ENCODE results near the gene ZBTB16.

Gene ZBTB16

GRCh38 chr11:114121804-114122504 is 62.4 kb downstream of the ZBTB16 start:
- no peaks in the 10 kb centered on the region for H4K20me1 ChIP-seq (ENCODE audit: insufficient read depth, low read length)
- H3K27ac ChIP-seq (ENCODE audit: low read length): no peak overlapping the region
- no peaks in the 10 kb centered on the region for H3K9me2 ChIP-seq (replicated peaks; ENCODE audit: insufficient read depth, low read length)
- no peak overlapping the region for H2AFZ ChIP-seq (ENCODE audit: low read length)
- no peak overlapping the region for H3K4me3 ChIP-seq (ENCODE audit: low read length)
- H3K9ac ChIP-seq (ENCODE audit: low read length): no peak overlapping the region
- no peak for DNase-seq
- no peak overlapping the region for H3K4me2 ChIP-seq (ENCODE audit: low read depth, low read length)
- no peaks in the 10 kb centered on the region for H3F3A ChIP-seq (ENCODE audit: insufficient read depth, low read length)
- H3K4me1 ChIP-seq (ENCODE audit: low read length): no peaks in the 10 kb centered on the region
- no peaks in the 10 kb centered on the region for H3K27me3 ChIP-seq (replicated peaks; ENCODE audit: insufficient read depth, low read length)
- TF ChIP-seq CTCF (IDR thresholded peaks at IDR 0.05; ENCODE audit: low read length) (no peak), EZH2phosphoT487 (IDR thresholded peaks at IDR 0.05; ENCODE audit: low read length) (no peak), EZH2 (optimal IDR thresholded peaks at IDR 0.05; ENCODE audit: low read depth, low read length) (no peak)
- H3K79me2 ChIP-seq (ENCODE audit: low read length): no peaks in the 10 kb centered on the region
- H3K36me3 ChIP-seq (replicated peaks; ENCODE audit: insufficient read depth, low read length): no peaks in the 10 kb centered on the region
- H3K9me3 ChIP-seq (replicated peaks; ENCODE audit: insufficient read depth, low read length): no peaks in the 10 kb centered on the region

- Histone ChIP-seq H3K9ac (ENCODE audit: low read length) (no peak overlapping the region), H3K4me2 (ENCODE audit: low read depth, low read length) (no peak overlapping the region), H3K9me3 (replicated peaks; ENCODE audit: insufficient read depth, low read length) (no peaks in the 10 kb centered on the region), H3K36me3 (replicated peaks; ENCODE audit: insufficient read depth, low read length) (no peaks in the 10 kb centered on the region), H3K27ac (ENCODE audit: low read length) (no peak overlapping the region), H3K4me3 (ENCODE audit: low read length) (no peak overlapping the region), H3K79me2 (ENCODE audit: low read length) (no peaks in the 10 kb centered on the region), H3K4me1 (ENCODE audit: low read length) (no peaks in the 10 kb centered on the region), H2AFZ (ENCODE audit: low read length) (no peak overlapping the region), H3K9me2 (replicated peaks; ENCODE audit: insufficient read depth, low read length) (no peaks in the 10 kb centered on the region), H3K27me3 (replicated peaks; ENCODE audit: insufficient read depth, low read length) (no peaks in the 10 kb centered on the region), H3F3A (ENCODE audit: insufficient read depth, low read length) (no peaks in the 10 kb centered on the region), H4K20me1 (ENCODE audit: insufficient read depth, low read length) (no peaks in the 10 kb centered on the region)
- no peak for DNase-seq
- TF ChIP-seq EZH2 (optimal IDR thresholded peaks at IDR 0.05; ENCODE audit: low read depth, low read length) (no peak), CTCF (IDR thresholded peaks at IDR 0.05; ENCODE audit: low read length) (no peak), EZH2phosphoT487 (IDR thresholded peaks at IDR 0.05; ENCODE audit: low read length) (no peak)
Observed at GRCh38 chr11:114122686-114123085, 63.2 kb downstream of the ZBTB16 start.

- H3K9me2 ChIP-seq (replicated peaks; ENCODE audit: insufficient read depth, low read length): no peaks in the 10 kb centered on the region
- H3K27ac ChIP-seq (ENCODE audit: low read length): no peak overlapping the region
- no peak overlapping the region for H3K9ac ChIP-seq (ENCODE audit: low read length)
- no peak overlapping the region for H3K4me3 ChIP-seq (ENCODE audit: low read length)
- H3K27me3 ChIP-seq (replicated peaks; ENCODE audit: insufficient read depth, low read length): no peaks in the 10 kb centered on the region
- no peaks in the 10 kb centered on the region for H3F3A ChIP-seq (ENCODE audit: insufficient read depth, low read length)
- no peak for DNase-seq
- no peaks in the 10 kb centered on the region for H3K4me1 ChIP-seq (ENCODE audit: low read length)
- no peaks in the 10 kb centered on the region for H3K36me3 ChIP-seq (replicated peaks; ENCODE audit: insufficient read depth, low read length)
- no peaks in the 10 kb centered on the region for H3K79me2 ChIP-seq (ENCODE audit: low read length)
- no peaks in the 10 kb centered on the region for H4K20me1 ChIP-seq (ENCODE audit: insufficient read depth, low read length)
- H3K4me2 ChIP-seq (ENCODE audit: low read depth, low read length): no peak overlapping the region
- H2AFZ ChIP-seq (ENCODE audit: low read length): no peak overlapping the region
- TF ChIP-seq EZH2 (optimal IDR thresholded peaks at IDR 0.05; ENCODE audit: low read depth, low read length) (no peak), EZH2phosphoT487 (IDR thresholded peaks at IDR 0.05; ENCODE audit: low read length) (no peak), CTCF (IDR thresholded peaks at IDR 0.05; ENCODE audit: low read length) (no peak)
- H3K9me3 ChIP-seq (replicated peaks; ENCODE audit: insufficient read depth, low read length): no peaks in the 10 kb centered on the region
Observed at GRCh38 chr11:114123692-114124330, 64.3 kb downstream of the ZBTB16 start.

Data from MM.1S (cell line).